ENCODE measurements around the gene MAX.

MAX gene

DNA sequence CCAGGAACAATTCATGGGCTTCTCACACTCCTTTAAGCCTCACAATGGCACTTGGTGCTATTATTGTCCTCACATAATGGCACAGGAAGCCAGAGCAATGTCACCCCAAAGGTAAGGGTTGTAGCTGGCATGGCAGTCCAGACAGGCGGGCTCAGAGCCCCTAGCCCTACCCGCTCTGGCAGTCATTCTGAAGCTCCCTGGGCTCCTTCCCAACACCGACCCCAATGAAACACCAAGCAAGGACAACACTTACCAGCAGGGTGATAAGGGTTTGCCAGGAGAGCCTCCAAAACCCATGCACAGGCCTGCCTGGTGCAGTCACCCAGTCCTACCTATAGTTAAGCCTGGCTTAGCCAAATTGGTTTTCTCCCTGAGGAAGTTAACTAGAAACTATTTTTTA lies 30.8 kb downstream of the MAX start:
- no peak for FAIRE-seq

DNA sequence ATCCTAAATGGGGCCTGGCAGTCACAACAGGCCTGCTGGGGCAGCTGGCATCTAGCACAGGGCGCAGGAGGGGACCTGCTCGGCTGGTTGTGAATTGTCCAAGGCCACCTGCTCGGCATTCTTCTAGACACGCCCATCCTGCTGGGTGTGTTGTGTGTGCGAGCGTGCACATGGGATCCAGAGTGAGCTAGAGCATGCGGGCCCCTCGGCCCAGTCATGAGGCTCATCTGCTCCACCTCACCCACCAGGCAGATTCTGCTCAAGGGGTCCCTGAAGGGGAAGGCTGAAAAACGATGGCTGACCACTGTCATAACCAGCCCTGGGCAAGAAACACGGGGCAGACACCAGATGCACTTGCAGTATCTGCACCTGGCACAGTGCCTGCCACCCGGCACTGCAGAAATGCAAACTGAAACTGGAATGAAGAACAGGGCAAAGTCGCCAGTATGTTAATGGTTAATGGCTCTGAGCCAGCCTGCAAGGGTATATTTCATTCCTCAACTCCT lies 31.8 kb downstream of the MAX start:
- FAIRE-seq: no peak

GRCh38 chr14:65069874-65070413 lies 32.4 kb downstream of the MAX start:
- FAIRE-seq: no peak

DNA sequence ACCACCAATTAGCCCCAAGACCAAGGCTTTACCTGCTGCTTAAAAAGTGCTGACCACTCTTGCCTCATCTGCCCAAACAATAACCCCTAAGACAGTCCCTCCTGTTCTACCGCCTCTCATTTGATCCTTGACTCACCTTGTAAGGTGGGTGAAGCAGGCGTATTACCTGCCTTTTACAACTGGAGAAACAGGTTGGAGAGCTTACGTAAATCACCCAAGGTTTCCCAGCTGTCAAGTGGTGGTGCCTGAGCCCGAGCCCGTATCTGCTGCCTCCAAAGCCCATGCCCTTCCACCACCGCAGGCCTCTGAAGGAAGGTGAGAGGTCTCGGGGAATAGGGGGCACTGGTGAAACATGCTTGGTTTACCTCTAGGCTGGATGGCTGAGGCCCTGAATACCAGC lies 36.6 kb downstream of the MAX start:
- no peak for FAIRE-seq

DNA sequence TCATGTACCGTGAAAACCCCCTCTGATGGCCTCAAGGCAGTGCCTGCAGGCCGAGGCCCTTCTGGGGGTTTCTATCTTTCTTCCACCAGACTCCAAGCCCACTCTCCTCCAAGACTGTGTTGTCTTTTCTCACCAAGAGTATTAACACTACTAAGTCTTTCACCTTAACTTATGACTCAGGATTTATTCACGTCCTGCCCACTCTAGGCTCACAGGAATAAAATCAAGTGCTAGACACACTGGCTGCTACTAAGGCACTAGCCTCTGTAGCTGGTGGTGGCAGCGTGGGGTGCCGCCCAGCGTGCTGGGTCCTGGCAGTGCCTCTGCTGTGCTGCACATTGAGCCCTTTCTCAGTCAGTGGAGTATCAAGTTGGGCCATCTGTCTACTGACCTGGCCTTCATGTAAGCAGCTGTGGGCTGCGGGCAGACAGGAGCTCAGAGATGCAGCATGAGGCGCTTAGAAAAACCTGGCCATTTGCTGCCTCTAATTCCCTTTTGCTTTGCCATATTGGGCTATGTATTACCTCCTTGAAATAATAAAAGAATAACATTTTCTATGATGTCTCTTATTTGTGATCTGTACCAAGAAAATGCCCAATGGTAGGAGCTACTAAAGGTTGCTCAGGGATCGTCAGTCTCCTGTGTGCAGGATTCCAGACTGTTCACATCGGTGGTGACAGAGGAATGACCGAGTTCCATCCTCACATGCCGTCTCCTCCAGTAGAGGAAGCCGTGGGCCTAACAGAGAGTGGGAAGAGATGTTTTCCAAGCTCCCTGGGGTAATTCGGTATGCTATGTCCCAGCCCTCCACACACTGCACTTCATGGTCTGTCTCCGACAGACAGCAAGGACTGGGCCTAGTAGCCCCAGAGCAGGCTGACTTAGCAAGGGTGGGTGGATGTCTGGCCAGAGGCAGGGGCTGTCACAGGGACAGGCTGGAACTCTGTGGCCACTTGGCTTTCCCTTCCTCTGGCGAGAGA lies 39.9 kb downstream of the MAX start:
- FAIRE-seq: no peak

DNA sequence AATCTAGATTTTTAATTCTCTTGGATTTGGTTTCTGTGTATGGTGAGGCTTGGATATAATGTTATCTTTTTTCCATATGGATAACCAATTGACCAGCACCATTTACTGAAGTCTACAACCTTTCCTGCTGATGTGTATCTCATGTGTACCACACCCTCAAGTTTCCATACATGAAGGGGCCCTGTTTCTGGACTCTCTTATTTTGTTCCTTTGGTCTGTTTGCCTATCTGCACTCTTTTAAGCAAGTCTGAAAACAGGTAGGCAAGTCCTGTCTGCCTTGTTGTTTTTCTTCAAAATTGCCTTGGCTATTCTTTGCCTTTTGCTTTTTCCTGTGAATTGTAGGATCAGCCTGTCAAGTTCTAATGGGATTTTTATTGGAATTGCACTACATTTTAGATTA lies 44.6 kb downstream of the MAX start:
- FAIRE-seq: no peak

DNA sequence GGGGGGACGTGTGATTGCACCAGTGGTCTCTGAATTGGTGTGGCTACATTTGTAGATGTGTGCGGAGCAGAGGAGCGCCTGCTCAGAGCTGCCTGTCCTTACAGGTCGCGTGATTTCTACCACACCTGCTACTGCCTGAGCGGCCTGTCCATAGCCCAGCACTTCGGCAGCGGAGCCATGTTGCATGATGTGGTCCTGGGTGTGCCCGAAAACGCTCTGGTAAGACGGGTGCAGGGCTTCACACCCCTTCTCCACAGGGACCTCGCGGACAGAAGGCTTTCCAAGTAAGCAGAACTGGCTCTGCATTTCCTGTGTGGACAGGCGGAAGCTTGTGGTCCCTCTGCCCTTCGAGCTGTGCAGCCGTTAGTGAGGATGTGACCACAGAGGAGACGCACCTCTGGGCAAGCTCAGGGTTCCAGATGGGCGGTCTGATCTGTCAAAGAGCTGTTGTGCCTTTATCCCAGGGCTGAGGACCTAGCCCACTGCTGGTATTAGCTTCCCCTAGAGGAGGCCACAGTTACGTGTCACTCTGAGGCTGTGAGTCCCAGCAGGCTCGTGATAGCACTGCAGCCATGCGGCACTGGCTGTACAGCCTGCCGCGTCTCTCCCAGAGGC lies 47.7 kb downstream of the MAX start:
- FAIRE-seq: no peak

DNA sequence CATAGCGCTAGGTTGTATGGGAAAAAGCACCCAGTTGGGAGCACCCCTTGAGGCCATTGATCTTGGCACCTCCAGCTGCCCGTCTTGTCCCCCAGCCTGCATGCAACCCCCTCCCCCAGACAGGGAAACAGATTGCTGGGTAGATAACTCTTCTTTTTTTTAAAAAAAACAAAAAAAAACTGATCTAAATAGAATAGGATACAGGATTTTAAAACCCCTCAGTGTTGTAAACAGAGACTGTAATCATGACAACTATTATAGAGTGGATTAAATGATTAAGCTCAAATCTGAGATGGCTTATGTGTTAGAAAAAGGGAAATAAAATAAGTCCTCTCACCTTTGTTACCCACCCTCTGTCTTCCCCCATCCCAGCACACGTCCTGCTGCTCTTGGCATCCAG lies 48.9 kb downstream of the MAX start:
- no peak for FAIRE-seq

DNA sequence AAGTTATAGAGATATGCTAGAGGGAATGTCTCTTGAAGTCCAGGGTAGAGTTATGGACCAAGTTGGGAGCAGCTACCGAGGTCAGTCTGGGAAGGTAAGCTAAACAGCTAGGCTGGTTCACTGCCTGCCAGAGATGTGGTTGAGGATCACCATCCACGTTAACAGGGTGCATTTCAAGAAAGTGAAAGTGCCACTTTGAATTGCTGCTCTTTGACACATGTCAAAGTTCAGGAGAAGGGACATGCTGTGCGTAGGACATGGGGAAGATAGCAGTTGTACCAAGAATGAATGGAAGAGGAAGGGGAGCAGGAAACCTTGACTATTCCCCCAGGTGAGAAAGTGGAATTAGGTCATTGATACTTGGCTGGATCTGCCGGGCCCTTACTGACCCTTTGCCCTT lies 49.5 kb downstream of the MAX start:
- FAIRE-seq: no peak

DNA sequence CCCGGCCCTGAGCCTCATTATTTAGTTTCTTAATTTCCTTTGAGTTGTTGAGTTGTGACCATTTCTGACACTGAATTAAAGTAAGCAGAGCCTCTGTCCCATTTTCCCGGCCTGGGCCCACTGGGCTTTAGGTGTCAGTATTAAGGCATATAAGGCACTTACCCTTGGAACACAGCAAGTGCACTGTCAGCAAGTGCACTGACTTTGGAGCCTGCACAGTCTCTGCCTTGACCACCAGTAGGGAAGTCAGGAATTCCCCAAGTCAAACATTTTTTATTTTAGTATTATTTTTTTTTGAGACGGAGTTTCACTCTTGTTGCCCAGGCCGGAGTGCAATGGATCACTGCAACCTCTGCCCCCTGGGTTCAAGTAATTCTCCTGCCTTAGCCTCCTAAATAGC lies 56.6 kb downstream of the MAX start:
- no peak for FAIRE-seq

DNA sequence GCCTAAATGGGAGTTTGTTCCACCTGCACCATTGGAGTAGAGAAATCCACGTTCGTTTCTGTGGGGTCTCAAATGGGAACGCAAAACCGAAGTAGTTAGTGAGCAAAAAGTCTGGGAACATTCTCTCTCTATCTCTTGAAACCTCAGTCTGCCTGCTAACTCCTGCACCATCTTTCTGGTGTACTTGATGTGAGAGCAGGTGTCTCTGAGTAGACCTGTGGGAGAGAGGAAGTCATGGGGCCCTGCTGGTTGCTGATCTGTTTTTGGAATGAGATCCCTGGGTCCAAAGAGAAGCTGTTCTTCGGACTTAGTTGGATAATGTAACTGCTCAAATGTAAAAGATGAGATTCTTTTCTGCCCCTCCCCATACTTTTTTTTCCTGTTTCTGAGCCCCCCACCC lies 57.3 kb downstream of the MAX start:
- no peak for FAIRE-seq

DNA sequence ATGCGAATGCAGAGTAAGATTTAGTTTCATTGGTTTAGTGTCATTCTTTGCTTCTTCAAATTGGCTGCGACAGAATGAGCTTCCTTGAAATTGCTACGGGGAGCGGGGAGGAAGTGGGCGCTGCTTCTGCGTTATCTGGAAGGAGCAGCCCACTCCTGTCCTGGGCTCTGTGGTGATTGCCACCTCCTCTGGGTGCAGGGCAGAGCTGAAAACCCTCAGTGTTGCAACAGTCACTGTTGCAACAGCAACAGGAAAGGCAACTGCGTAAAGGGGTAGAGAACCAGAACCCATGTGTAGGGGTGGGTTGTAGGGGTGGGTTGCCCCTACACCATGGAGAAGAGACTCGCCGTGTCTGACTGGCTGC lies 57.7 kb downstream of the MAX start:
- no peak for FAIRE-seq

- FAIRE-seq: no peak
Observed at GRCh38 chr14:65043893-65044595, 58.3 kb downstream of the MAX start.

DNA sequence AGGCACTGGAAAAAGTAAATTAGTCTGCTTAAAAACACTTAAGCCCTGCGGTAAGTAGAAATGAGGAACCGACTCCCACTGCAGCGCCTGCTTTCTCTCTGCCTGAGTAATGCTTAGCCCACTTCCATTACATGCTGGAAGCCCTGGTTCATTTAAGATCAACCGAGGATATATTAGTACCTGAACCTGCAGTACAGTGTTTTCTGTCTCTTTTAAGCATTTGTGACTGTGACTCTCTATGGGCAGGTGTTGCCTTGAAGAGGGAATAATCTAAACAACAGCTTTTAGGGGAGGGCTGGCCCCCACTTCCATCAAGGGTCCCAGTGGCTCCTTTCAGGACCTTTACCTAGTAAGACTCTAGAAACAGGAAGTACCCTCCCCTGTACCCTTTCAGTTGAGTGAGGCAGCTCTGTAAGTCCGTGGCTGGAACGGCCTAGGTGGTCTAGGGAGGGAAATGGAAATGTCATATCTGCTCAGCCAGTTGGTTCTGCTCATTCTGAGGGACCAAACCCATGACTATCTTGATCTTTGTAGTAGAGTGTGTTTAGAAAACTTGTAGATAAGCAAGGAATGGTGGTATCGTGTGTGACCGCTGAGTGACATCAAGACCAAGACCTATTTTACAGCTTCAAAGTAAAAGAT lies 59.5 kb downstream of the MAX start:
- no peak for FAIRE-seq

- no peak for FAIRE-seq
Observed at GRCh38 chr14:65042296-65042695, 60.0 kb downstream of the MAX start.

DNA sequence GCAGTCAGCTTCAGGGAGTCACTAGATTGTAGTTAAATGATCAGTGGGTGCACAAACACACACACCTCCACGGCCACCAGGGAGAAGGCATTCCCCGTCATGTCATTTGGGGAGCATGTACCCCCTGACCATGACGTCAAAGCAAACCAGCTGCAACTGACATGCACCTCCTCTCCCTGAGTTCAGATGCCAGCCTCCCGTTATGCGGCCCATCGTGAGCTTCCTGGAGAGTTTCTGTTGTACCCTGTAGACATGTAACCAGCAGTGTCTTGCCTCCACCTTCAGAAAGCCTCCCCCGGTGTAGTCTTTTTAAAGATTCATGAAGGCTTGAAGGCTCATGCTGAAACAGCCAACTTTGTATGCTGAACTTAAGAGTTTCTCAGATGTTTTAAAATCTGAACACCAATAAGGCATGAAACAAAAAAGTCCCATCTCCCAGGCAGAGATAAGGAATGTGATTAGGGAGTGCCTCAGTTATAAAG lies 60.8 kb downstream of the MAX start:
- no peak for FAIRE-seq

- no peak for FAIRE-seq
Observed at GRCh38 chr14:65040666-65041433, 61.5 kb downstream of the MAX start.

GRCh38 chr14:65038966-65039365 lies 63.4 kb downstream of the MAX start:
- no peak for FAIRE-seq

GRCh38 chr14:65035049-65035448 lies 67.3 kb downstream of the MAX start:
- no peak for FAIRE-seq

DNA sequence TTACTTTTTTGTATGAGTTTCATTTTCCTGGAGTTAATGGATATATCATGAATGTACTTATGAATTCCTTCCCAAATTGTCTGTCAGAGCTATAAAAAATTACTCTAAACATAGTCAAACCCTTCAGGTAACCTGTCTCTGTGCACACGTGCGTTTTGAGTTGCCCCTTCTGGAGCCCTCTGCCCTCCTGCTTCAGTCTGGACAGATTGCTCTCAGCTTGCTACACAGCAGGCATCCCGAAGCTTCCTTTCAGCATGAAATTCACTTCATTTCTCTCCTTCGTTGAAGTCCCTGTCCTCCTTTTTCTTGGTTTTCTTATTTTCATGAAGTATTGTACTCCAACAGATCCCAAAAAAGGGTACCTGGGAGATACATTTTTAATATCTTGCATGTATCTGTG lies 68.3 kb downstream of the MAX start:
- FAIRE-seq: no peak

DNA sequence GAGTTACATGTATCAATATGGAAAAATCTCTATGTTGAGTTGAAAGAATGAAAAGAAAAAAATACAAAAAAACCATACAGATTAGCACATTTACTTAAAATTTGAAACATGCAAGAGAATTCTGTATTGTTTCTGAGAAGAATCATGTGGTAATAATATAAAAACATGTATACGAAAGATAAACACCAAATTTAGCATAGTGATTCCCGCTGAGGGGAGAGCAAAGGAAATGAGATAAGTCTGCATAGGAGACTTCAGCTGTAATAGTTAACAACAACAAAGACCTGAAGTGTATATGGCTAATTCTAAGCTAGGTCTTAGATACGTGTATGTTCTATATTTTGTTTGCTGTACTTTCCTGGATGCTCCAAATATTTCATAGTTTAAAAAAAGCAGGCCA lies 69.1 kb downstream of the MAX start:
- no peak for FAIRE-seq

- FAIRE-seq: no peak
Observed at GRCh38 chr14:65032319-65032718, 70.0 kb downstream of the MAX start.

Measured in TTC549 (cell line).